ENCODE data around the gene ATP5PD.

- TF ChIP-seq CTCF (IDR thresholded peaks at IDR 0.05), result no peak
- no peak for TF ChIP-seq EP300 (IDR thresholded peaks at IDR 0.05)
- no peak for TF ChIP-seq POLR2A (IDR thresholded peaks at IDR 0.05)
These were observed 22.0 kb upstream of the ATP5PD start for GRCh38 chr17:75068750-75069149.
